ENCODE results near the gene KRT15. TPM values are rescaled to one million over a fixed set of nuclear protein-coding genes. Genes with fewer than 3 reads are reported as not detected.
A peak's percentile ranks its signal among the peaks of the same experiment; 100 is the strongest.

KRT15 gene
- total RNA-seq, 2 donors from 2014 or later: 0.68 TPM; not detected in 1

DNA sequence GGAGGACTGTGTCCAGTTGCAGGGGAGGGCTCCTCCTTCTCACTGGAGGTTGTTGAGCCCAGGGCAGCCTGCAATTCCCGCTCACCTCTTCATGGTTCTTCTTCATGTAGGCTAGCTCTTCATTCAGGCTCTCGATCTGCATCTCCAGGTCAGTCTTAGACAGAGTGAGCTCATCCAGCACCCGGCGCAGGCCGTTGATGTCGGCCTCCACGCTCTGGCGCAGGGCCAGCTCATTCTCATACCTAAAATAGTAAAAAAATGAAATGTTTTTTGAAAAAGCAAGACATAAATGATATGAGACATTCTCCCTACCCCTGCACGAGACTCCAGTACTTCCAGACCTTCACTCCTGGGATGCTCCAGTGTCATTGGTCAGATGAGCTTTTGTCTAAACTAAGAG is 15.5 kb downstream of the KRT15 start:
- H3K27me3 ChIP-seq (replicated peaks; ENCODE audit: insufficient read depth): no peaks in the 10 kb centered on the region
- no peak overlapping the region for H3K27ac ChIP-seq
- TF ChIP-seq CTCF (IDR thresholded peaks at IDR 0.05): no peak
- DNase-seq (ENCODE audit: low spot score) (no peak), ATAC-seq (ENCODE audit: insufficient number of reproducible peaks, low FRiP score, low read depth) (no peak)
- H3K36me3 ChIP-seq: no peaks in the 10 kb centered on the region
- no peak overlapping the region for H3K4me3 ChIP-seq
- H3K9me3 ChIP-seq: no peaks in the 10 kb centered on the region
- no peaks in the 10 kb centered on the region for H3K4me1 ChIP-seq (ENCODE audit: control insufficient read depth in 1 of 2, low read depth in 2 of 2)

DNA sequence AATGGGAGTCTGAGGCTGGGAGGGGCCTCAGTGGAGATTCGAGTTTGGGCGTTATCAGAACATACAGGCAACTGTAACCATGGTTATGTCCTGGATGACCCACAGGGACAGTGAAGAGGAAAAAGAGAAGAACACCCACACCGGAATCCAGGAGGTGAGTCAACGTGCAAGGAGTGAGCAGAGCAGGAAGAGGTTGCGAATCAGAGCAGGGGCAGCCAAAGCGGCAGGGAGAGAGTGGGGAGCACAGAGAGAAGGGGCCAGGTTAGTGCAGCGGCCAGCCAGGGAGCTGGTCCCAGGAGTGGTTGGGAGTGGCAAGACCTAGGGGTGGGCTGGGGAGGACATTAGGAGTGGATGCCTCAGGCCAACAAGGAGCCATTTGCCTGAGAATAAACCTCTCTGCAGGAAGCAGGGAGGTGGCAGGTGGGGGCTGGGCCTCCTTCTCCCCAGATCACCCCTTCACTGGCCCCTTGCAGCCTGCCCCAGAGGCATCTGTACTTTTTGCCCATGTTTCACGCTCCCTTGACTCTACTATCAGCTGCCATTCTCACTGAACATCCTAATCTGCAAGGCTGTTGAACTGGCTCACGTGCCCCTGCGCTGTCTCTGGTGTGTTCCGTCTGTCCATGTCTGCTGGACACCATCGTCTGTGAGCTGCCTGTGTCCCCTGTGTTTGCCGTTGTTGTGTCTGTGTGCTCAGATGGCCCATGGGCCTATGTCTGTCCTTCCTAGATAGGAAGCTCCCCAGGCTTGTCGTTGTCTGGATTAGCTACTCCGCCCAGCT is 18.4 kb downstream of the KRT15 start:
- H3K4me1 ChIP-seq (ENCODE audit: control insufficient read depth in 1 of 2, low read depth in 2 of 2): no peaks in the 10 kb centered on the region
- no peak for TF ChIP-seq CTCF (IDR thresholded peaks at IDR 0.05)
- DNase-seq (ENCODE audit: low spot score): no peak
- H3K36me3 ChIP-seq: no peaks in the 10 kb centered on the region
- ATAC-seq (ENCODE audit: insufficient number of reproducible peaks, low FRiP score, low read depth): no peak
- no peaks in the 10 kb centered on the region for H3K27me3 ChIP-seq (replicated peaks; ENCODE audit: insufficient read depth)
- H3K4me3 ChIP-seq: no peak overlapping the region
- no peaks in the 10 kb centered on the region for H3K9me3 ChIP-seq
- no peak overlapping the region for H3K27ac ChIP-seq

DNA sequence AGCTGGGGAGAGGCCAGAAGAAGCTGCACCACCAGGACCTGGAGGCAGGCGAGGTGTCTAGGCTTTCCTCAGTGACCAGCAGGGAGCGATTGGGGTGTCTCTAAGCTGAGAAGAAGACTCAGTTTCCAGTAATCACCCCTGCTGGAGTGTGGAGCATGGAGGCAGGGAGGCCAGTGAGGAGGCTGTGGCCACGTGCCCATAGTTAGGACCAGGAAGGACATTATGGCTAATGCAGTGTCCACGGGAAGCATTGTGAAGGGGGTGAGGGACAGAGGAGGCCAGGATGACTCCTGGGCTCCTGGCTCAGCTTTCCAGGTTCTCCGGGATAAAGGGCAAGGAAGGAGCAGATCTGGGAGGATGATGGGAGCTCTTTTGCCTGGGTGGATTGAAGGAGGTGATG is 19.0 kb downstream of the KRT15 start:
- no peaks in the 10 kb centered on the region for H3K27me3 ChIP-seq (replicated peaks; ENCODE audit: insufficient read depth)
- no peaks in the 10 kb centered on the region for H3K4me1 ChIP-seq (ENCODE audit: control insufficient read depth in 1 of 2, low read depth in 2 of 2)
- no peak for ATAC-seq (ENCODE audit: insufficient number of reproducible peaks, low FRiP score, low read depth)
- no peak overlapping the region for H3K27ac ChIP-seq
- DNase-seq (ENCODE audit: low spot score): no peak
- no peaks in the 10 kb centered on the region for H3K36me3 ChIP-seq
- no peak for TF ChIP-seq CTCF (IDR thresholded peaks at IDR 0.05)
- no peak overlapping the region for H3K4me3 ChIP-seq
- no peaks in the 10 kb centered on the region for H3K9me3 ChIP-seq

DNA sequence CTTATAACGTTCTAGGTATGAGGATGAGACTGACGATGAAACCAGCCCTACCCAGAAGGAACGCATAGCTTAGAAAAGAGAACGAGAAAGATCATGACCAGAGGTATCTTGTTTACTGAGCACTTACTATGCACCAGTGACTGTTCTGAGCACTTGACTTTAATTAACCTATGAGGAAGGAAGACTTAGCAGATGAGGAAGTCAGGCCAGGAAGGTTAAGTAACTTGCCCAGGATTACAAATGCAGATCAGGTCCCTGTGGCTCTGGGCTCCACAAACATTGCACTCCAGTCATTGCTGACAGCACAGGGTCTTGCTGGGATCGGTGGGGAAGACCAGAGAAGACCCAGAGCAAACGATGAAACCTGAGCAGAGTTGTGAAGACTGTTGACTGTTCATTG is 20.4 kb downstream of the KRT15 start:
- no peak for DNase-seq (ENCODE audit: low spot score)
- Histone ChIP-seq H3K4me3 (no peak overlapping the region), H3K27ac (no peak overlapping the region), H3K4me1 (ENCODE audit: control insufficient read depth in 1 of 2, low read depth in 2 of 2) (peaks cover 0 to 2% of the 10 kb centered on the region in 2 donors), H3K9me3 (no peaks in the 10 kb centered on the region), H3K36me3 (no peaks in the 10 kb centered on the region), H3K27me3 (replicated peaks; ENCODE audit: insufficient read depth) (no peaks in the 10 kb centered on the region)
- no peak for TF ChIP-seq CTCF (IDR thresholded peaks at IDR 0.05)
- no peak for ATAC-seq (ENCODE audit: insufficient number of reproducible peaks, low FRiP score, low read depth)

DNA sequence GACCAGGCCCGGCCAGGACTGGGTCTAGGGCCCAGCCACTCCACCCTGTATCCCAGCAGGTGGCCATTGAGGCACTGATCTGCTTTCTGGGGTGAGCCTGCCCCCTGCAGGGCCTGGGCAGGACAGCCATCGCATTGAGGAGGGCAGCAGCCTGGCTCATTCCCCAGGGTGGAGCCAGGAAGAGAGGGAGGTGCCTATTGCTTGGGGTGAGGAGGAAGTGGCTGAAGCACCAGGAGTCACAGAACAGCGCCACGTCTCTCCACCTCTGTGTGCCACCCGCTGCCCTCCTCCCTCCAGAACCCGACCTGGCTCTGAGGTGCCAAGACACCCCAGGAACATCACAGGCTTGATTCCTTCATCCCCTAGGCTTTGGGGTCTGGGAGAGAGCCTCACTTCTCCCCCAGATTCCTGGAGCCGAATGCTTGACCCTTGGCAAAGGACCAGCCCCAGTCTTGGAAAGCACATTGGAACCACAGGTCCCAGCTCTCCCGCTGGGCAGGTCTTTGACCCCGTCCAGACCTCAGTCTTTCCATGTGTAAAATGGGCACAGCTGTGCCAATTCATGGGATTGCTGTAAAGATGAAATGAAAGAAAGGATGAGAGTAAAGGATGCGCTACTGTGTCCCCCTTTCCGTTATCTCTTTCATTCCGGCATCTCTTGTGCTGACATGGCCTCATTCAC is 21.7 kb downstream of the KRT15 start:
- Histone ChIP-seq H3K27ac (no peak overlapping the region), H3K4me1 (ENCODE audit: control insufficient read depth in 1 of 2, low read depth in 2 of 2) (peaks cover 5 to 9% of the 10 kb centered on the region in 2 donors), H3K9me3 (no peaks in the 10 kb centered on the region), H3K27me3 (replicated peaks; ENCODE audit: insufficient read depth) (no peaks in the 10 kb centered on the region), H3K4me3 (no peak overlapping the region), H3K36me3 (no peaks in the 10 kb centered on the region)
- DNase-seq (ENCODE audit: low spot score) (no peak), ATAC-seq (ENCODE audit: insufficient number of reproducible peaks, low FRiP score, low read depth) (no peak)
- TF ChIP-seq CTCF (IDR thresholded peaks at IDR 0.05): peak; percentile 29

Measured in thoracic aorta (tissue), 2 donors.